HepG2 (cell line): ENCODE data around the gene REST. TPM values are rescaled to one million over a fixed set of nuclear protein-coding genes. Genes with fewer than 3 reads are reported as not detected.

Source experiments
- ERF ChIP-seq: IDR thresholded peaks from 2 replicates; pipeline ENCODE4 v1.6.1; 2018; ENCODE audit warnings: missing biosample characterization, missing genetic modification reagents
- HDAC1 ChIP-seq: sonication (generic); formaldehyde crosslinking; IDR thresholded peaks from 2 replicates; pipeline ENCODE4 v1.5.1; 2020; ENCODE audit warnings: mild to moderate bottlenecking, missing genetic modification reagents
- KIAA2018 ChIP-seq: sonication (generic); formaldehyde crosslinking; IDR thresholded peaks from 2 replicates; pipeline ENCODE4 v1.5.0; 2020; ENCODE audit warnings: mild to moderate bottlenecking, missing genetic modification reagents, borderline replicate concordance
- PAF1 ChIP-seq: IDR thresholded peaks from 2 replicates; pipeline ENCODE4 v1.6.1; 2016; ENCODE audit warnings: missing genetic modification reagents, missing compliant biosample characterization
- PBX3 ChIP-seq: sonication (generic); formaldehyde crosslinking; IDR thresholded peaks from 2 replicates; pipeline ENCODE4 v1.8.1; 2023; ENCODE audit warnings: missing genetic modification reagents, inconsistent platforms, borderline replicate concordance
- SMAD1 ChIP-seq: sonication (generic); formaldehyde crosslinking; IDR thresholded peaks from 2 replicates; pipeline ENCODE4 v1.4.0; 2020; ENCODE audit warnings: missing genetic modification reagents, low read depth, mild to moderate bottlenecking, borderline replicate concordance
- TOE1 ChIP-seq: sonication (generic); formaldehyde crosslinking; IDR thresholded peaks from 2 replicates; pipeline ENCODE4 v1.4.0; 2020; ENCODE audit warnings: mild to moderate bottlenecking, missing genetic modification reagents
- ZGPAT ChIP-seq: IDR thresholded peaks from 2 replicates; pipeline ENCODE4 v1.6.1; 2016; ENCODE audit warnings: mild to moderate bottlenecking
- ZKSCAN5 ChIP-seq: sonication (generic); formaldehyde crosslinking; IDR thresholded peaks from 2 replicates; pipeline ENCODE4 v1.5.1; 2020; ENCODE audit warnings: mild to moderate bottlenecking, missing genetic modification reagents
- ZNF180 ChIP-seq: sonication (generic); formaldehyde crosslinking; IDR thresholded peaks from 2 replicates; pipeline ENCODE4 v1.4.0; 2020; ENCODE audit warnings: low read depth, missing genetic modification reagents, borderline replicate concordance
- ZNF503 ChIP-seq: sonication (generic); formaldehyde crosslinking; IDR thresholded peaks from 2 replicates; pipeline ENCODE4 v1.4.0; 2020; ENCODE audit warnings: missing genetic modification reagents
- polyA plus RNA-seq, 8 experiments: library from polyadenylated mRNA; depleted of rRNA in 3 of 8; stranded (reverse) in 7 of 8; unstranded in 1 of 8; fragments of >200 nt; fragmentation: Illumina TruSeq in 4 of 8; extraction: Trizol in 4 of 8; gene quantifications; 2 replicates each; pipeline versions ENCODE4 v1.2.1 to v1.2.3, GENCODE V29; 2011 to 2016; ENCODE audit warnings: low read depth in 4 of 8, missing spikeins in 1 of 8, mixed read lengths in 1 of 8; ENCODE audit not compliant: insufficient read depth in 1 of 8
- total RNA-seq, 5 experiments: library from RNA; depleted of rRNA; stranded (reverse); fragments of >200 nt; fragmentation: Illumina TruSeq; extraction: Trizol; gene quantifications; 2 replicates each; pipeline ENCODE4 v1.2.3, GENCODE V29; 2016; ENCODE audit warnings: low read depth in 1 of 5

REST gene
- total and polyA plus RNA-seq, 2 of the 13 experiments (the other 11 are each of a cell fraction or from before 2014, with no cell fraction given), result 12.7 to 22.4 TPM

GRCh38 chr4:56978750-56979303, 71.1 kb downstream of the REST start, which contains the start of gene POLR2B (continued):
- no peak; the same call in 1 of the 2 replicates for TF ChIP-seq ZGPAT (CRISPR knock-in tag)
- TF ChIP-seq ZNF503 (CRISPR knock-in tag), result no peak; the same call in 1 of the 2 replicates
- peak; percentile 60; the same call in 1 of the 2 replicates for TF ChIP-seq HDAC1
- no peak for TF ChIP-seq KIAA2018
- no peak for TF ChIP-seq SMAD1 (CRISPR knock-in tag)
- peak; percentile 62; the same call in 1 of the 2 replicates for TF ChIP-seq ERF (CRISPR knock-in tag)
- no peak for TF ChIP-seq TOE1 (CRISPR knock-in tag)
- TF ChIP-seq ZKSCAN5 (CRISPR knock-in tag), result no peak
- TF ChIP-seq ZNF180 (CRISPR knock-in tag), result no peak
- TF ChIP-seq PBX3 (CRISPR knock-in tag), result no peak
- TF ChIP-seq PAF1 (CRISPR knock-in tag), result no peak
